A673 (cell line): Measurements from ENCODE around the gene AQR. TPM values are rescaled to one million over a fixed set of nuclear protein-coding genes. Genes with fewer than 3 reads are reported as not detected.

Experiments
- BruUV-seq: library from RNA; stranded (reverse); fragments of 400-500 nt; replicated peaks from 2 replicates; lab custom pipeline; 2021; lab: Mats Ljungman, UMichigan
- CTCF ChIA-PET: fragments of 300-600 bp; sonication (Branson Sonifier 250); formaldehyde crosslinking; loops from one replicate; lab custom pipeline; 2022; ENCODE audit warnings: antibody characterized with exemption; lab: Charles Lee
- POLR2A ChIA-PET: fragments of 300-600 bp; sonication (Branson Sonifier 250); formaldehyde crosslinking; loops from one replicate; lab custom pipeline; 2022; ENCODE audit warnings: antibody characterized with exemption; ENCODE audit not compliant: low non-redundant PET; lab: Charles Lee
- DNase-seq: peaks from one replicate; pipeline ENCODE4 v3.0.0-alpha.2; 2015; ENCODE audit warnings: low spot score
- H3K27ac ChIP-seq: fragments of 200-600 bp; sonication (generic); 2 replicates; pipeline ENCODE4 v1.5.1; 2016; ENCODE audit warnings: mixed run types, low read depth, mild to moderate bottlenecking, mixed read lengths, antibody characterized with exemption, low read length; ENCODE audit not compliant: poor library complexity, severe bottlenecking
- H3K27me3 ChIP-seq: fragments of 200-600 bp; sonication (generic); replicated peaks from 2 replicates; pipeline ENCODE4 v1.6.1; 2017; ENCODE audit warnings: mixed run types, low read depth, mild to moderate bottlenecking, mixed read lengths, antibody characterized with exemption, low read length; ENCODE audit not compliant: insufficient read depth, poor library complexity
- H3K36me3 ChIP-seq: fragments of 200-600 bp; sonication (generic); 2 replicates; pipeline ENCODE4 v1.6.1; 2016; ENCODE audit warnings: mixed run types, mild to moderate bottlenecking, mixed read lengths, antibody characterized with exemption, low read length; ENCODE audit not compliant: insufficient read depth, poor library complexity, severe bottlenecking
- H3K4me1 ChIP-seq: fragments of 200-600 bp; sonication (generic); 2 replicates; pipeline ENCODE4 v1.6.1; 2017; ENCODE audit warnings: mixed run types, mild to moderate bottlenecking, mixed read lengths, antibody characterized with exemption, low read length; ENCODE audit not compliant: insufficient read depth, poor library complexity, severe bottlenecking
- H3K4me3 ChIP-seq: fragments of 200-600 bp; sonication (generic); 2 replicates; pipeline ENCODE4 v1.5.1; 2016; ENCODE audit warnings: low read depth, mixed run types, mild to moderate bottlenecking, mixed read lengths, low read length; ENCODE audit not compliant: poor library complexity, severe bottlenecking
- H3K9me3 ChIP-seq: fragments of 200-600 bp; sonication (generic); 2 replicates; pipeline ENCODE4 v1.6.1; 2016; ENCODE audit warnings: mixed run types, low read depth, mild to moderate bottlenecking, mixed read lengths, antibody characterized with exemption, low read length; ENCODE audit not compliant: poor library complexity, severe bottlenecking
- CTCF ChIP-seq: fragments of 300-800, 200-600 bp; sonication (generic); conservative IDR thresholded peaks from 2 replicates; pipeline ENCODE4 v1.5.1; 2017; ENCODE audit warnings: low read depth, mild to moderate bottlenecking, antibody characterized with exemption, low read length, moderate library complexity, mixed read lengths
- EZH2 ChIP-seq: fragments of 200-600 bp; sonication (generic); IDR thresholded peaks from 2 replicates; pipeline ENCODE4 v1.6.1; 2017; ENCODE audit warnings: borderline replicate concordance, low read depth, mild to moderate bottlenecking, mixed read lengths, antibody characterized with exemption, low read length; ENCODE audit not compliant: poor library complexity, severe bottlenecking
- intact Hi-C: fragments of 100-400 bp; cut with micrococcal nuclease; formaldehyde crosslinking; loops from one replicate; pipeline ENCODE4 v1.10.0; 2022; ENCODE audit not compliant: unreplicated experiment
- total RNA-seq: library from RNA; stranded (reverse); gene quantifications from 2 replicates; pipeline ENCODE4 v1.2.3, GENCODE V29; 2021

The AQR gene
- total RNA-seq, 1 experiment from 2014 or later = 34.2 TPM

GRCh38 chr15:34964277-34964676, 5.3 kb downstream of the AQR start:
- DNase-seq = no peak

GRCh38 chr15:34953851-34954250, 15.7 kb downstream of the AQR start:
- ChIA-PET POLR2A (no interaction called here), CTCF (no interaction called here)

More at GRCh38 chr15:34964277-34964676, 5.3 kb downstream of the AQR start:
- Histone ChIP-seq H3K27me3 (no peaks in the 10 kb centered on the region), H3K9me3 (no peaks in the 10 kb centered on the region), H3K36me3 (peaks cover 20% of the 10 kb centered on the region), H3K27ac (no peak overlapping the region), H3K4me3 (no peak overlapping the region), H3K4me1 (no peaks in the 10 kb centered on the region)
- POLR2A ChIA-PET = interaction anchor here (0.6 kb wide), 1 partner anchor 294 kb away, joined by 3 read pairs; no protein-coding TSS in a partner anchor
- intact Hi-C loops = no loop called here
- TF ChIP-seq CTCF (no peak), EZH2 (no peak)
- BruUV-seq = no TSS peak
- CTCF ChIA-PET = no interaction called here

DNA sequence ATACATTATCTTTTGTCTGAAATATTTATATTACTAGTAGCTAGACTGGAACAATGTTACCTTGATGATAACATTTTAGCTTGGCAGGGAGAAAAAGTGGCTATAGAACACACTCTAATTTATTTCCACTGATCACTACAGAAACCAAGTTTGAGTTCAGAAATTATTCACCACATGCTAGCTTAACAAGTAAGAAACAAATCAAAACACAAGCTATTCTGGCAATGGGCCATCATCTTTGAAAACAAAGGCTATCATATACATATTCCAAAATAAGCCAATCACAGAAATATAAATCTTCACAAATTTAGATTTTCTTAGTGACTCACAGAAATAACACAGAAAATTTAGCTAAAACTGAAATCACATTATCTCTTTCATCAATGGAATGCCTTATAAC, 17.1 kb downstream of the AQR start:
- no peak overlapping the region for H3K4me3 ChIP-seq
- H3K27ac ChIP-seq = no peak overlapping the region
- TF ChIP-seq CTCF = no peak
- ChIA-PET POLR2A (no interaction called here), CTCF (no interaction called here)
- no peak for DNase-seq
- H3K4me1 ChIP-seq = no peaks in the 10 kb centered on the region
- no TSS peak for BruUV-seq
- intact Hi-C loops = no loop called here
- no peaks in the 10 kb centered on the region for H3K9me3 ChIP-seq
- peaks cover 18% of the 10 kb centered on the region for H3K36me3 ChIP-seq
- H3K27me3 ChIP-seq = no peaks in the 10 kb centered on the region

More at GRCh38 chr15:34953851-34954250, 15.7 kb downstream of the AQR start:
- intact Hi-C loops = no loop called here
- Histone ChIP-seq H3K4me1 (no peaks in the 10 kb centered on the region), H3K9me3 (no peaks in the 10 kb centered on the region), H3K36me3 (peaks cover 18% of the 10 kb centered on the region), H3K27me3 (no peaks in the 10 kb centered on the region), H3K27ac (no peak overlapping the region), H3K4me3 (no peak overlapping the region)
- TF ChIP-seq EZH2 (no peak), CTCF (no peak)
- no TSS peak for BruUV-seq
- DNase-seq = no peak
